Lung microvascular endothelial cell (primary cell): ENCODE results near the gene EWSR1. TPM values are rescaled to one million over a fixed set of nuclear protein-coding genes. Genes with fewer than 3 reads are reported as not detected.
A peak's percentile ranks its signal among the peaks of the same experiment; 100 is the strongest.

Source experiments
- DNase-seq, 2 donors: peaks; one replicate each; pipeline versions ENCODE4 v3.0.0 to v3.0.0-alpha.2; 2010; ENCODE audit warnings: low read depth in 2 of 2
- total RNA-seq: library from RNA; depleted of rRNA; stranded (reverse); fragments of >200 nt; gene quantifications from 2 replicates; pipeline ENCODE4 v1.2.1, GENCODE V29; 2014

EWSR1 gene
- total RNA-seq, 1 donor from 2014 or later, result 115 TPM

DNA sequence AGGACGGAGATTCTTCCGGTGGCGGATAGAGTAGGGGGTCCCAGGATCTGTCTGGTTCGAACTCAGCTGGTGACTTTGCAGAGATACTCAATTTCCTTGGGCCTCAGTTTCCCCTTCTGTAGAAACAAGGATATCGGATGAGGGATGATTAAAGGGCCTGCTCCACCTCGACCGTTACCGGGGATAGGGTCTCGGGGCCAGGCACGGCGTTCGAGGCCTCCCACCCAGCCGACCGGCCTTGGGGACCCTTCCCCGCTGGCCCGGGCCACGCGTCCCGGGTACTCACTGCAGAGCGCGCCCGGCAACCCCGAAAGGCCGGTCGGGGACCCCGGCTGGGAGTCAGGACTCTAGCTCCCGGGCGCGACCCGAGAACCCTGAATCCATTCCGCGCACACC is 608 bp upstream of the EWSR1 start:
- DNase-seq, result no peak

DNA sequence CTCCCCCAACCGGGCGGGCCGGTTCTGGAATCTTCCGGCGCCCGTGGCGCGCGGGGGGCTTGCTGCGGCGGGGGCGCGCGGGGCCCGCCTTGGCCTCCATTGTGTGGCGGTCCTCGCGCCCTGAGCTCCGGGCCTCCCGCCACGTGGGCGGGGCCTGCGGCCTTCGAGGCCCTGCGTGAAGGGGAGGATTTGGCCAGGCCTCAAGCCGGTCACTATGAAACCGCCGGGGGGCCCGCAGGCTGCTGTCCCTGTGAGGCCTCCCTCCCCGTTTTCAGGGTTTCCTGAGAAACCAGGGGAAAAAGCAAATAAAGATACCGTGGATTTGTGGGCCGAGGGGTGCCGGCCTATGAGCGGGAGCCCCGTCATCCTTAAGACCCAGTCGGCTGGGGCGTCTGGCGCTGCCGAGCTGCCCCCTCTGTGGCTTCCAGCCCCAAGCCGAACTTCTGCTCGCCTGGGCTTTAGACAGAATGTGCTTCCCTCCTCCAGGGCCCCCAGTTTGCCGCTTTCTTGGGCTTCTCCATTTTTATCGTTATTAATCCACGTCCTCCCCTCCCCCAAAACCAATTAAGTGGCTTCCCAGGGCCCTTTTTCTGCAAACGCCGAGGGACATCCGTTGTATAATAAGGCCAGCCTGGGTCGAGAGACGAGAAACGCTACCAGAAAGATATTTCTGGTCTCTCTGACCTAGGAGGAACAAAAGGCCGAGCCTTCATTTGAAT is 602 bp downstream of the EWSR1 start:
- DNase-seq, result peak; percentile 67 to 79

DNA sequence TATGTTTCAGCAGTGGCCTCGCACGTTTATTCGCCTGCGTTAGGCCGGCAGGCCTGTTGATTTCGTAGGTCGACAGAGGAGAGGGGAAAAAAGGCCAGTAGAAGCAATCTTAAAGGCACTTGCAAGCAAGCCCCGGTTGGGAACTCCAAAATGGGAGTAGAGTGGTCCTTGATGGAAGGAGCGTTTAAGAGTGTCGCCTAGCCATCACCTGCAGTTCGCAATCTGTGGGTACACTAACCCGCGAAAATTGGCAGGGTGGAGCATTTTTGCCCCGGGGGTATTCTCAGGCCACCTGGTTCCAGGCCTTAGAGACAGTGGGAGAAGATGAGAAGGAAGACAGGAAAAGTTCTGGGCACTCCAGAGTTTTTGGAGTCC is 1.1 kb downstream of the EWSR1 start:
- peak; percentile 11 to 25 for DNase-seq

DNA sequence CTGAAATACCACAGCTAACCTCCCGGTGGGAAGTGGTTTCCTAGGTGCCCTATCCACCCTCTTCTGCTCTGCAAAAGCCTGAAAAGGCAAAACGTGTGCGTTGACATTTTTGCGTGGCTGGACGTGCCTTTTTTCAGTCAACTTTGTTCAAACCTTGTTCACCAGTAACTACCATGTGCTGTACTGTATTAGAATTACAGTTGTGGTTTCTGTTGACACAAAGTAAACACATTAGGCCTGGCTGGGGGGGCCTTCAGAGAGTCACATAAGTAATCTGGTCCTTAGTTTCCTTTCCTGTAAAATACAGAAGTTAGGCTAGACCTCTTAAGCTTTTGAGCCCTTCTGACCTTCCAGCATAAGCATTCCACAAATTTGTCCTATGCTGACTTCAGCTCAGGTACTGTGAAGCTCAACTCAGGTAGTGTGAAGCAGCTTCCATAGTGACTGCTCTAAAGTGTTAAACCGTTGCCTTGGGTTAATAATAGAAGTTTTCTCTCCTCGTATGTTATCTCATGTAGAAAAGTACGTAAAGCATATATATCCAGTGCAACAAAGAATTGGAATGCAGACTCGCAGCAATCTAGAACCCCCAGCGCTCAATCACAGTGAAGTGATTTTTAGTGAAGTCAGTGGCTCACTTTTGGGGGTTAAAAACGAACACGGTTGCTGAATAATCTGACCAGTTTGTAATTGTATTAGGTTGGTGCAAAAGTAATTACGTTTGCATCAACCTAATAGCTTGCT is 1.8 kb downstream of the EWSR1 start:
- peak; percentile 10 to 14 for DNase-seq

DNA sequence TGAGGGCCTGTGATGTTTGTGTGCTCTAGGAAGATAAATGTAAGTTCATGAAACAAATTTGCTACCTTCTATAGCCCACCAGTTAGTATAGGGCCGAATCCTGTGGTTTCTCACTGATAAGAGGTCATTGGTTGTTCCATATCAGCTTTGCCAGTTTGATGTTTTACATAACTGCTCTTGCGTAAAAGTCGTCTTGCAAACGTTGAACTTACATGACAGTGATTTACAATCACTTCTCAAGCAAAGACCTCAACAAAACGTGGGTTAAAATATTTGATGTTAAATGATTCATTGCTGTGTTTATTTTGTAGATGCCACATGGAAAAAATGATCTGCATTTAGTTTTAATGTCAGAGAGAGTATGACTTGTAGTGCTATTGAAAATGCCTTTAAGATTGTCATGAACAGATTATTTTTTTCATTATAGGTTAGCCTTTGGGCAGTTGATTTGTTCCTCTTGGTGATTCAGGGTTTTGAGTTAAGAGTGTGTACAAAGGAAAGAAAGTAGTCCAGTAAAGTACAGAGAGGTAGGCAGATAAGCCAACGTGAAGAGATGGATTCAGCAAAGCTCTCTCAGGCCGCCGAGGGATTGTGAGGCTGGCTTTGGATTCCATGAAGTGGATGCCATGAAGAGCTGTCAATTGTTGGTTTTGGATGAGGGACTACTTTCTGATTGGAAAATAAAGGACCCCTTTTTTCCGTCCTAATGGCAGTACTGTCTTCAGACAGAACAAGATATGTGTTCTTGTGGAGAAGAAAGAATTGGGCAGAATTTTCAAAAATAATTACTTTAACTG is 2.6 kb downstream of the EWSR1 start:
- peak; percentile 31 to 39 for DNase-seq

DNA sequence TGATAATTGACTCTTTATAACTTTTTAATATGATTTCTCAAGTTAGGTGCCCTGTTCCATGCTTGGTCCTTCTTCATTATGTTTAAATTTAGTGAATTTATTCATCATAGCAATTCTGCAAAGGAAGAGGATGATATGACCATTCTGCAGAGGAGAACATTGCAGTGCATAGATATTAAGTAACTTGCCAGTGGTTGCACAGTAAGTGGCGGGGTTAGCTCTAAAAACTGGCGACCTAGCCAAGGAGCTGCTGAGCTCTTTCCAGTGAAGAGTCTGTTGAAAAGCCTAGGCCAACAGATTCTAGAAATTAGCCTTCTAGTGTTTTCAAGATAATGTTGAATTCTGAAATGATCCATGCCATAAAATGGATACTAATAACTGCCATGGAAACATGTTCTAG is 4.6 kb downstream of the EWSR1 start:
- DNase-seq, result no peak

DNA sequence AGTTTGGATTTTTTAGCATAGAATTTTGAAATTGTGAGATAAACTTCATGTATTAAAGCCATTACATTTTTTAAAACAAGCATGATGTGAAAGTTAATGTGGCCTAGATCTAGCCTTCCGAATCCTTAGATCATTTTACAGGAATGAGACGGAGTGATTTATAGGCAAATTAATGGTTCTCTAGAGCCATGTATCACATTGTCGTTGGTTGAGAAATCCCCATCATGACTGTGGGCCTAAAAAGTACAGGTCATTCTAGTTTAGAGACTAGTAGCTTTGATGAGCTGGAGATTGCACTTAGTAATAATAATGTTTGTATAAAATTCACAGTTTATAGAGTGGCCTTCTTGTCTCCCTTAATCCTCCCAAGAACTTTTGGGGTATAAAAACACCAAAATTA is 7.1 kb downstream of the EWSR1 start:
- DNase-seq, result no peak

DNA sequence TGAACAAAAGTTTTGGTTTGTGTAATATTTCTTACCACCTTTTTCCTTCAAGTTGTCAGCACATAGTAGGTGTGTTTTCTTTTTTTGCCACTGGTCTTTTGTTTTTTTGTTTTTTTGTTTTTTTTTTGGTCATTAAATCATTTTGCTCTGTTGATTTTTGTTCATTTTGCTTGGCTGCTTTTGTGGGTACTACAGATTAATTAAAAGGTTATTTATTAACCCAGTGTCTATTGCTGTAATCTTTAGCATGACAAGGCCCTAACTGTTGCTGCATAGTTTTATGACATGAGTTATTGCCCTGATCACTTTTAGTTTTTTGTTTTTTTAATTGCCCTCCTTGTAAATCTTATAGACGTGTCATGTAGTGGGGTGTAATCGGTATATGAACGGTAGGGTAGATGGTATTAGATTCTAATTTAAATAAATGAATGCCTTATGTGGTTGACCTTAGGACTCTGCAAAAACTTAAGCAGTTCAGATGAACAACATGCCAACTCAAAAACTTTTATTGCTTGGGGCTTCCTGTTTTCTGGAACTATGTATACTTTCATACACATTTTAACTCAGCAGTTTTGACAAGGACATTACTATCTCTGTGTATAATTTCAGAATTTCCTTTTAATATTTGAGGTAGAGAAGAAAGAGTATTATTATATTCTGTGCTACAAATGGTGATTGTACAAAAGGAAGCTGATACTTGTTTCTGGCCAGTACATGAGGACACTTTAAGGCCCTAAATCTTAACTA is 7.9 kb downstream of the EWSR1 start:
- no peak for DNase-seq

DNA sequence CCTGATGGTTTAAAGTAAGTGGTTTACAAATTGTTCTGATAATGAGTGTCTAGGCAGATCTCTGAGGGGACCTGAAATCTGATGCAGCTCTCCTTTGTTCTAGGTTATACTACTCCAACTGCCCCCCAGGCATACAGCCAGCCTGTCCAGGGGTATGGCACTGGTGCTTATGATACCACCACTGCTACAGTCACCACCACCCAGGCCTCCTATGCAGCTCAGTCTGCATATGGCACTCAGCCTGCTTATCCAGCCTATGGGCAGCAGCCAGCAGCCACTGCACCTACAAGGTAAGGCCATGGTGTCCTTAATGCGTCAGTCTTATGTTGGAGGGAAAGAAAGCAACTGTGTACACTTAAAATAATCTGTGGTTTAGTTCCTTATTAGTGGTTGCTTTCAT is 9.9 kb downstream of the EWSR1 start:
- no peak for DNase-seq

DNA sequence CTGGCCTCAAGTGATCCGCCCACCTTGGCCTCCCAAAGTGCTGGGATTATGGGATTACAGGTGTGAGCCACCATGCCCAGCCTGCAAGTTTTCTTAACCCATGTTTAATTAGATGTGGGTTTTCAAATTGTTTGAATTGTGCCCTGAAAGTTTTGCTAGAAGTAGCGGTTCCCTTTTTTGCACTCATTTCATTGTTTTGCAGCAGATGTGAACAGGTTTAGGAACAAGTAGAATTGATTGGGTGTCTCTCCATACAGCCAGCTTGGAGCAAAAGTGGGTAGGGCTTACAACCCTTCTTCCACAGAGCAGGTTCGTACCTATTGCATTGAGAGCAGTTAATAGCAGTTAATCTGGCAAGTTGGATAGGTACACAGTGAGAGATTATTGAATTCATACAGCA is 16.1 kb downstream of the EWSR1 start:
- DNase-seq, result no peak

DNA sequence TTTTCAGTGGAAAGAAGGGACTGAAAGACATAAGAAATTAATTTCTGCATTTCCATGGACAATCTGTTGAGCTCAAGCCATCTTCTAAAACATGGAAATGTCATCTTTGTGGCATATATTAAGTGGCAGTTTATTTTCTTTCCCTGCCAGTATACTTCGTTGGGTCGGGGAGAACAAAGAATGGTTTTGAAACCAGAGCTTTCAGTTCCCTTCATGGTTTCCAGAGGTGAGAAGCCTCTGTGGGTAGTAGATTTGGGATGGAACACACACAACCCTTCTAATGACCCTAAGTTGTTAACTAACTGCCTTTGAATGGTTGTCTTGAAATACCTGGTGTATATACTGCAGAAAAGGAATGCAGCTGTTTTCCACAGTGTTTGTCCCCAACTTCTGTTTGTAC is 20.8 kb downstream of the EWSR1 start:
- DNase-seq, result no peak

DNA sequence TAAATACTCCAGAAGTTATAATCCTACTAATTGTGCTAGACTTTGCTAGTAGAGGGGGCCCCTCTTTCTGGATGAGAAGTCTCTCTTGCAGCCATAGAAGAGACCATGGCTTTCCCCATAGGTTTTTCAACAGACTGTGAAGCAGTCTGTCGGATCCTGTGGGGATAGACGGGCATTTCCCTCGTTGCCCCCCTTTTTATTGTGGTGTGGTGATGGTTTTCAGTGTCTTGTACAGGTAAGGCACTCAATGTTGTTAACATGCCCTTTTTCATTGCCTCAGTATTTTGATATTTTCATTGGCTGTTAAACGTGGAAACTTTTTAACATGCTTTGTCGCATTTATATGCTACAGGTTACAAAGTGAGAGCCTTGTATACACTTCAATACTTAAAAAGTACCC is 22.0 kb downstream of the EWSR1 start:
- no peak for DNase-seq

DNA sequence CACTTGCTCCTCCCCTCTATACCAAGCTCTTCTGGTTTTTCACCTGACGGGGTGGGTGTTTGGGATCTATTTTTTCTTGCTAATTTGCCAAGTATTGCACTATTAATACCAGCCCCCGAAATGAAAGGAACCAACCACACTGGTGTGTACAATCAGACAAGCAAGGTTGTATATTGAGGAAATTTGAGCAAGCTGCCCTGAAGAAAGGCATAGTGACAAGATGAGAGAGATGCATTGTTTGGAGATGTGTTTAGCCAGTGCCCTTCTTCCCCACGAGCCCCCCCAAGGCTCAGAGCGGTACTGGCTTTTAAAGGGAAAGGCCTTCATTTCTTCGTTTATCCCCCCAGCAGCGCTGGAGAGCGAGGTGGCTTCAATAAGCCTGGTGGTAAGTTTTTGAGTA is 23.1 kb downstream of the EWSR1 start:
- no peak for DNase-seq

DNA sequence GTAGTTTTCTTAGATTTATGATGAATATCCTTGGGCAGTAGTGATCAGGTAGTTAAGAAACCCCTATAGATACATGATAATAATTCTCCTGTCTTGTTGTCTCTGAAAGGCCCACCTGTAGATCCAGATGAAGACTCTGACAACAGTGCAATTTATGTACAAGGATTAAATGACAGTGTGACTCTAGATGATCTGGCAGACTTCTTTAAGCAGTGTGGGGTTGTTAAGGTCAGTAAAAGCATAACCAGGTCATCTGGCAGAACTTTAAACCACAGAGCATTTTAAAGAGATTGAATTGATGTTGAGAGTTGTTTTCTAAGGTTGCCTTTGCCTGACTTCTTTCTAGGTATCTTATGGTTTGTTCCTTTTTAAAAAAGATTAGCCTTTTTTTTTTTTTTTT is 24.3 kb downstream of the EWSR1 start:
- DNase-seq, result no peak

DNA sequence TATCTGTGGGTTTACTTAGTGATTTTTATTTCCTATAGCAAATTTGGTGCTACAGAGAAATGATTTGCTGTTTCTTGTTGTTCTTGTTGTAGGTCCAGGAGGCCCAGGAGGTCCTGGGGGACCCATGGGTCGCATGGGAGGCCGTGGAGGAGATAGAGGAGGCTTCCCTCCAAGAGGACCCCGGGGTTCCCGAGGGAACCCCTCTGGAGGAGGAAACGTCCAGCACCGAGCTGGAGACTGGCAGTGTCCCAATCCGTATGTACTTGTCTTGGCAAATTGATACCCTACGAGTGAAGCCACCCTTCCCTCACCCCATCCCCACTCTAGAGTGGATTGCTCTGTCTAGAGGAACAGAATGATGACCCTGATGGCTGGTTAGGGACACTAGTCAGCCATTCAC is 30.6 kb downstream of the EWSR1 start:
- no peak for DNase-seq

DNA sequence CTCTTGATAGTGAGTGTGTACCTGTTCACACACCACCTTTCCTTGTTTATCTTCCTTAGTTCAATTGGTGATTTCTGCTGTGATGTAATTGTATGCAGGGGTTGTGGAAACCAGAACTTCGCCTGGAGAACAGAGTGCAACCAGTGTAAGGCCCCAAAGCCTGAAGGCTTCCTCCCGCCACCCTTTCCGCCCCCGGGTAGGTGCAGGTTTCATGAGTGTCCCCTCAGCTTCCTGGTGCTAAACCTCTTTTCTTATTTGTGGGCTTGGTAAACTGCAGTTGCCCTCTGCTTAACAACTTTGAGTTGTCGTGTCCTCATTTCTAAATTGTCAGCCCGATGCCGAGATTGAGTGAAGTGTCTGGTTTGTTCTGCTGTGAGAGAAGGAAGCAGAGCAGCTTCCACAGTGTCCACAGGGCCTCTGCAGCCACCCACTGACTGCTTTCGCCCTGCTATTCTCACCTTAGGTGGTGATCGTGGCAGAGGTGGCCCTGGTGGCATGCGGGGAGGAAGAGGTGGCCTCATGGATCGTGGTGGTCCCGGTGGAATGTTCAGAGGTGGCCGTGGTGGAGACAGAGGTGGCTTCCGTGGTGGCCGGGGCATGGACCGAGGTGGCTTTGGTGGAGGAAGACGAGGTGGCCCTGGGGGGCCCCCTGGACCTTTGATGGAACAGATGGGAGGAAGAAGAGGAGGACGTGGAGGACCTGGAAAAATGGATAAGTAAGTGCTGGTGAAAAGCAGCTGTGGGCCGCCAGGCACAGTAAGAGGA is 31.2 kb downstream of the EWSR1 start:
- DNase-seq, result no peak

DNA sequence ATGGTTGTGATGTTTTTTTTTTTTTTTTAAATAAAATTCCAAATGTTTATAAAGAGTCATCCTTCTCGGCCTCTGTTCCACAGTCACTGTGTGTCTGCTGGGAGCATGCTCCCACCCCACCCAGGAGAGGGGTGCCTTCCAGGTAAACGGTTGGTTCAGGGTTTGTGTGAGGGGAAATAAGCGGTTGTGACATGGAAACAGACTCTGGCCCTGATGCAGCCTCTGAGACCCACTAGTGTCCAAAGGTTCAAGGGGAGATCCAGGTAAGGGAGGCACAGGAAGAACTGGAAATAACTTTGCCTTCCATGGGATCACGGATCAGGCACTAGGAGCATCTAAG is 32.4 kb downstream of the EWSR1 start:
- no peak for DNase-seq

DNA sequence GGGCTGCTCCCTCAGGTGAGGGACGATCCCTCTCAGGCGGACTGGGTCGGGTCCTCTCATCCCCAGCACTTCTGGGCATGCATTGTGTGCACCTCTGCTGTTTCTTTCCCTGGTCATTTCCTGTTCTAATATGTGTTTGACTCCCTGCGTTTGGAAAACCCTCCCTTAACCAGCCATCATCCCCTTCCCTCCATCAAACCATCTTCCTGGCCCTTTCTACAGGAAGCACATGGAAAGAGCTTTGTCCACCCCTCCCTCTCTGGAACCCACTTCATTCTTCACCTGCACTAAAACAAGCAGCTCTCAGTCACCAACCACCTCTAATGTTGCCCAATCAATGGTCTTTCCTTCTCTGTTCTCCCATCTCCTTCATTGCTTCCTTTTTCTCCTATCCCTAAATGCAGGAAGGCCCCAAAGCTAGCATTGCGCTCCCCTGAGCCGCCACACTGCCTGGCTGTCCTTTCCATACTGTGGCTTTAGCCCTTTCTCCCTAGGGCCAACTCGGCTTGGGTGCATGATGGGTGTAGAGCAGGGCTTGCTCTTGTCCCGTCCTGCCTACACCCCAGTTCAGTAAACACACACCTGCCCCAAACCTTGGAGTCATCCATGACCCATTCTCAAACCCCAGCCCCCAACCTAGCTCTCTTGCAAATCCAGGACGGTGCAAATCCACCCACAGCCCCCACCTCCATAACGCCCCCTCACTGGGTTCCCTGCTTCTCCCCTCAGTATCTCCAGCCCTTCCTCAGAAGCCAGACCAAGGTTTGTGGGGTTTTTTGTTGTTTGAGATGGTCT is 32.9 kb downstream of the EWSR1 start:
- DNase-seq, result no peak

DNA sequence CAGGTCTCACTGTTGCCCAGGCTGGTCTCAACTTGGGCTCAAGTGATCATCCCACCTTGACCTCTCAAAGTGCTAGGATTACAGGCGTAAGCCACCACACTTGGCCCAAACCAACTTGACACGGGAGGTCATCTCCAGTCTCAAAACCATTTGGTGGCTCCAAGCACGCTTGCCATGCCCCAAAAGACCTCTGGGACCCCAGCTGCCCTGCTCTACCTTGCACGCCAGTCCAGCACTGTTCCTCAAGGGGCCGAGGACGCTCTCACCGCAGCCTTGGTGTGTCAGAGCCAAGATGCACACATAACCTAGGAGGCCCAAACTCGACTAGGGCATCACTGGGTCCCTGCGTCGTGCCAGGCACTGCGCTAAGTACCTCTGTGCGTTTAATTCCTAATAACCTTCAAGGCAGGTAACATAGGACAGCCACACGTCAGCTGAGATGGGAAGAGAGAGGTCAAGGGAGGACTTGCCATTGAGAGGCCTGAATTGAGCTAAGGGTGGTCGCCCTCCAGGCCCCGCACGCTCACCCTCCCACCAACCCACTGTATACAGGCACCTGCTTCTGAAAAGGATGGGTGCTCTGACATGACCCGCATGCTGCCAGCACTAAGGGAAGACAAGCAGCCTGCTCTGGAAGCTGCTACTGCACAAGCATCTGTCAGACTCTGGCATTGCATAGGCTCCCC is 33.8 kb downstream of the EWSR1 start:
- DNase-seq, result no peak

DNA sequence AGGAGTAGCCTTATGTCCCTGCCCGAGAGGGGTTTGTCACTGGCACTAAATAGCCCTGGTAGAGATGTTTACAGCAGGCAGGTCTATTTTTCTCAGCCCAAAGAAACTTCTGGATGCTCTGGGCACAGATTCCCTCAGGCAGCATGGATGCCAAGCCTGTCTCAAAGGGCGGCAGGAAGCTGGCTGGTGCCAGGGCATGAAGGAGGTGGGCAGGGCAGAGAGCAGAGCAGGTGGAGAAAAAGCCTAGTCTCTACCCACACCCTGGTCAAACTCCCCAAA is 34.3 kb downstream of the EWSR1 start:
- no peak for DNase-seq
